Inflammatory macrophage treated with lipopolysaccharide for 4 hours (primary cell): ENCODE data around the gene MEP1A.
"Not testable (repeated sequence)": the region's sequence is repeated elsewhere in the genome, so short reads cannot be mapped to it uniquely, and the experiment has no call there.

Experiments
- DNase-seq: peaks from one replicate; pipeline ENCODE4 v3.0.0-alpha.2; 2020

Gene MEP1A

GRCh38 chr6:46834257-46834916 lies 41.2 kb downstream of the MEP1A start:
- peak; percentile 33 for DNase-seq

GRCh38 chr6:46834991-46835390 lies 41.8 kb downstream of the MEP1A start:
- DNase-seq, result not testable (repeated sequence)

DNA sequence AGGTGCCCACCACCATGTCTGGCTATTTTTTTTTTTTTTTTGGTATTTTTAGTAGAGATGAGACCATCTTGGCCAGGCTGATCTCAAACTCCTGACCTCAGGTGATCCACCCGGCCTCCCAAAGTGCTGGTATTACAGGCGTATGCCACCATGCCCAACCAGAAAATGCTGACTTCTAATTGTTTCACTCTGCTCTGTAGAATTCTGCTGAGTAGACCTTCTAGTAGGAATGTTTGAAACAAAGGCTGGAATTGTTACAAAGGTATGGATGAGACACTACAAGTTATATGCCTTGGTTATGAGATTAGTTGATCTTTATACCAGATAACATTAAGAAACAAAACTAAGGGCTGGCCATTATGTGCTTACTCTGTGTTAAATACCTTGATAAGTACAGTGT lies 44.8 kb downstream of the MEP1A start:
- DNase-seq, result no peak

GRCh38 chr6:46842252-46842846 lies 49.2 kb downstream of the MEP1A start:
- DNase-seq, result not testable (repeated sequence)

- DNase-seq, result no peak
These were observed 51.9 kb downstream of the MEP1A start for GRCh38 chr6:46845126-46845525.

DNA sequence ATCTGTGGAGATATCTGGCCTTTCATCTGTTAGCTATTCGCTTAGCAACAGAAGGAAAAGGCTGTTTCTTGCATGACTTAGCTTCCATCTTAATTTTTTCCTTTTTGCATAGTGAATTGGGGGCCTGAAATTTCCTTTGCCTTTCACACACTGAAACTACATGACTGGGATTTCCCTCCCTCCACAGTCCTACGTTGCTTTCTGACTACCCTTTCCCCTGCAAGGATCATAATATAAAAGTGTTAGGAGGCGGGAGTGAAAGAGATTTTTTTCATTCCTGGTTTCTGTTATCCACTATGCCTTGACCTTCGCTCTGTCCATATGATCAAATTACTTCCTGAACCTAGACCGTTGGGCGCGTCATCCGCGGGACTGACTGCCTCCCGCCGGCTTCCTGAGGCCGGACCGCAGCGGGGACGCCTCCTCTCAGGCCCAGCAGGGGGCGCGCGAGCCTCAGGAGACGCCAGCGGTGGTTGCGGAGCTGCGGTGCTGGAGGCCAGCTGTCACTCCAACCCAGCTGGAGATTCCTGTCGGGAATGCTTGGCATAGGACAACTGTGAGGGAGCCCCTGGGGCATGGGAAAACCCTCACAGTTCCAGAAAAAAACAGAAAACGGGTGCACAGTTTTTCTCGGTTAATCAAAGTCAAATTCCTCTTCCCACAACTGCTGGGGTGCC lies 55.6 kb downstream of the MEP1A start:
- peak; percentile 83 for DNase-seq

DNA sequence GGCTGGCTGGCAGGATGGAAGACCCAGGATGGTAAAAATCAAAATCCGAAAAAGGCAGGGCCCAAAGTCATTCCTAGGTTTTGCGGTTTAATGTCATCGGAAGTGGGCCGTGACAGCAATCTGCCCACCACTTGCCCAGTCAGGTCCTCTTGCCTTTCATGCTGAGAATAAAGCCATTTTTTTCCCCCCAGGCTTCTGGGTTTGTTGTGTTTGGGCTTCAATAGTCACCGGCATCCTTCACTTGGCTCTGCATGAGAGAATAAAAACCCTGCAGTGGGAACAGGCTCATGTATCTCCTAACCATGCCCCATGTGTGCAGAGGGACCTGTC lies 56.1 kb downstream of the MEP1A start:
- no peak for DNase-seq

GRCh38 chr6:46850792-46851191 lies 57.6 kb downstream of the MEP1A start:
- DNase-seq, result peak; percentile 7

- not testable (repeated sequence) for DNase-seq
These were observed 58.4 kb downstream of the MEP1A start for GRCh38 chr6:46851576-46851975.

DNA sequence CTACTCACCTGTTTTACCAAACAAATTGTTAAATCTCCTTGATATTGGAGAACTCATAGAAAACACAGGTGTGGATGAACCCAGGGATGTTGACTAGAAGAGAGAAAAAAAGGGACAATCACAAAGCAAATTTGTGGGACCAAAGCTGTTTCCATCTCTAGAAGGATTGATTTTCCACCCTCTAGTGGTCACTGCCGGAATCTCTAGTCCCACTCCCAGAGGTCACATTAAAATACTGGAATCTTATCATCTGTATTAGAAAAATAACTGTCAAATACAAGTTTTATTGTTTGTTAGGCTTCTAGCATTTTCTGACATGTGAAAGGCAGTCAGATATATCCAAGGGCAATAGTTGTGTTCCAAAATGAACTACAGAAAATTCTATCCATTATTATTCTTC lies 62.8 kb downstream of the MEP1A start:
- peak; percentile 35 for DNase-seq

- DNase-seq, result no peak
These were observed 69.2 kb downstream of the MEP1A start for GRCh38 chr6:46862381-46862780.

- DNase-seq, result no peak
These were observed 70.6 kb downstream of the MEP1A start for GRCh38 chr6:46863791-46864190.

GRCh38 chr6:46865221-46865620 lies 72.0 kb downstream of the MEP1A start:
- DNase-seq, result no peak

DNA sequence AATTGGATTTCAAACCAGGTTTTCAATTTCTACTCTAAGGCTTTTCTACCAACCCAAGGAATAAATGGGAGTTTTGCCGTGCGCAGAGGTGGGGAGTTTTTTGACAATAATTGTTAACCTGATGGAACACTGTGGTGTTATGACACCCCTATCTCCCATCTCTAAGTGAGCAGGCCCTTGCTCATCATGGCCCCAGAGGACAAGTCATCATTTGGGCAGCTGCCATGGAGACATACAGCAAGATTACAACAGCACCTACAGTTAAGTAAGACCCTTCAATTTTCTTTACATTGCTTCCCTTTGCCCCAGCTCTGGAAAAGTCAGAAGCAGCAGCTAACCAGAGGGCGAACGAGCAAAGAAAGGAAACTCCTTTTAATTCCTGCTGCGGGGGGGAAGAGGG lies 74.2 kb downstream of the MEP1A start:
- DNase-seq, result no peak

- no peak for DNase-seq
These were observed 82.9 kb downstream of the MEP1A start for GRCh38 chr6:46876126-46876525.

DNA sequence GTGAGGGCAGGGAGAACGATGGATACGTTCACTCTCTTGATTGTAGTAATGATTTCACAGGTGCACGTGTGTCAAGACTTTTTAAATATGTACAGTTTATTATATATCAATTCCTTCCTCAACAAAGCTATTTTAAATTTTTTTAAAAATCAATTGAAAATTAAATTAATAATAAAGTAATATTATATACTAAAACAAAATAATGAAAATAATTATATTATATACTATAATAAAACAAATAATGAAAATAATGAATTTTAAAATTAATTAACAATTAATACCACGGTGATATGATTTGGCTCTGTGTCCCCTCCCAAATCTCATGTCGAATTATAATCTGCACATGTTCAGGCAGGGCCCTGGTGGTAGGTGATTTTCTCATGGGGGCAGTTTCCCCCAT lies 85.8 kb downstream of the MEP1A start:
- DNase-seq, result no peak

GRCh38 chr6:46882645-46883044 lies 89.5 kb downstream of the MEP1A start:
- DNase-seq, result no peak

DNA sequence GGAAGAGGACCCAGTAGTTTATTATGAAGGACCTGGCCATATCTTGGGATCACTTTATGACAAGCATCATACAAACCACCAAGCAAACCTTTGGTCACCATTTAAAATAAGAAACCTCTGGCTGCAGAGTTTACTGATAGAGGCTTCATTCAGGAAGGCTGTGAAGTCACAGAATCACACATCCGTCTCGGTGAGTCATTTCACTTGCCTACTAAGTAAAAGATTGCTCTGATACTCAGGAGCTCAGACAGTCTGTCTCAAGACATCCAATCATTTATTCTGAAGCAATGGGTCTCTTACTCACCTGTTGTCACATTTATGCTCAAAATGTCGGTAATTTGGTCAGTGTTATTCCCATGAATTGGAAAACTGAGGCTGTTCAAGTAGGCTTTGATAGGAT lies 94.8 kb downstream of the MEP1A start:
- DNase-seq, result no peak

- DNase-seq, result no peak
These were observed 95.4 kb downstream of the MEP1A start for GRCh38 chr6:46888578-46888977.
